IPS-11a (cell line): ENCODE results near the gene HSPD1.
"Not testable (repeated sequence)": the region's sequence is repeated elsewhere in the genome, so short reads cannot be mapped to it uniquely, and the experiment has no call there.

Experiments
- H3K4me3 ChIP-seq: one replicate; pipeline ENCODE4 v1.5.1; 2013; ENCODE audit warnings: low read depth, low read length, control low read depth

HSPD1 gene

DNA sequence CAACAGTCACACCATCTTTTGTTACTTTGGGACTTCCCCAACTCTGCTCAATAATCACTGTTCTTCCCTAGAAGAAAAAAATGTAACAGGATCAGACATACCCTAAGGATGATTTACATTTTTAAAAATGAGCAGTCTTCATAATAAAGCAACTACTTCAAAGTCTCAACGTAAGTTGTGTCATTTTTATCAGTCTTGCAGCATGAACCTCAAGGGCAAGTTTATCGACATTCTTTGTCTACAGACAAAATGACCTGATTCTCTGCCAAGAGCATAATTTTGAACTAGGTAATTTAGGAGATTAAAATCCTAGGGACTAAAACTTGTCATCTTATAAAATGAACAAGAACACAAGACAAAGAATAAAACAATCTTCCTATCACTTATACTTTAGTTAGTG lies 2.3 kb downstream of the HSPD1 start:
- peak overlapping the region; percentile 95 for H3K4me3 ChIP-seq

DNA sequence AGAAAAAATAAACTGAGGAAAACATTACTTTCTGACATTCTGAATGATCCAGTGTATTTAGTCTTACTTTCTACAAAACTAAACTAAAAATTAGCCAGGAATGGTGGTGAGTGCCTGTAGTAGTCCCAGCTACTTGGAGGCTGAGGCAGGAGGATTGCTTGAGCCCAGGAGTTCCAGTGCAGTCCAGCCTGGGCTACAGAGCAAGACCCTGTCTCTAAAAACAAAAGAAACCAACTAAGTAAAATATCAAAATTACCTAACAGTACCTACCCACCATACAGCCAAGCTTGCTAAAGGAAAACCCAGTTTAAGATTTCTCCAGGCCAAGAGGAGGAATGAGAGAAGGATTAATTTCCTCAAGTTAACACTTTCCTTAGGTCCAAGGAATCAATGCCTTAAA lies 2.9 kb downstream of the HSPD1 start:
- no peak overlapping the region for H3K4me3 ChIP-seq

DNA sequence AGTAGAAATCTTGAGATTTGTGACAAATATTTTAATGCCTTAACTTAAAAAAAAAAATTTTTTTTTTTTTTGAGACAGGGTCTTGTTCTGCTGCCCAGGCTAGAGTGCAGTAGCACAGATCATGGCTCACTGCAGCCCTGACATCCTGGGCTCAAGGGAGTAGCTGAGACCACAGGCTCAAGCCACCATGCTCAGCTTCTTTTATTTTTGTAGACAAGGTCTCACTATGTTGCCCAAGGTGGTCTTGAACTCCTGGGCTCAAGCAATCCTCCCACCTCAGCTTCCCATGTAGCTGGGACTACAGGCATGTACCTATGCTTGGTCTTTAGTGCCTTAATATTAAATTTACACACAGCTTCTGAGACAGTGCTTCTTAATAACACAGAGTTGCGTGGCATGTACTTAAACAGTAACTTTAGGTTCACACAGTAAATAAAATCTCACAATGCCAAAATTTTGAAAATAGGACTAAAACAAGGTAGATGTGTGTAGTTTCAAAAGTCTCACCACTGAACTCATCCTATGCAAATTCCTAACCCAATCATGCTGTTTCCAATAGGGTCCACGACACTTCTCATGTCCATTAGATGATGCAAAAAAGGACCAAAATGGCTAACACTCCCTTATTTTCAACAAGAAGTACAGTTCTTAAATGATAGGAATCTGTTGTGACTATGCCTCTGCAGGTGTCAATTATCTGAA lies 4.1 kb downstream of the HSPD1 start:
- H3K4me3 ChIP-seq, result no peak overlapping the region

DNA sequence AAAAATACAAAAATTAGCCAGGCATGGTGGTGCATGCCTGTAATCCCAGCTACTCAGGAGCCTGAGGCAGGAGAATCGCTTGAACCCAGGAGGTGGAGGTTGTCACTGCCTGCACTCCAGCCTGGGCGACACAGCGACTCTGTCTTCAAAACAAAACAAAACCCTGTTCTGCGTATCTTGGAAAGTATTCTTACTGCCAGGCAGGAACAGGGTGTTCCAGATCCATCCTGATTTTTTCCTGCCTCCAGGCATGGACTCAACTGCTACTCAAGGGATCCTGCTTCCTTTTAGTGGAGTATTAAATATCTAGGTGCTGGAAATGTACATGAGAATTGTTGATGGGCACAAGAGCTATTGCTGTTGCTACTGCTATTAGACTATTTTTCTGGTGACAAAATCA lies 12.3 kb downstream of the HSPD1 start:
- no peak overlapping the region for H3K4me3 ChIP-seq

DNA sequence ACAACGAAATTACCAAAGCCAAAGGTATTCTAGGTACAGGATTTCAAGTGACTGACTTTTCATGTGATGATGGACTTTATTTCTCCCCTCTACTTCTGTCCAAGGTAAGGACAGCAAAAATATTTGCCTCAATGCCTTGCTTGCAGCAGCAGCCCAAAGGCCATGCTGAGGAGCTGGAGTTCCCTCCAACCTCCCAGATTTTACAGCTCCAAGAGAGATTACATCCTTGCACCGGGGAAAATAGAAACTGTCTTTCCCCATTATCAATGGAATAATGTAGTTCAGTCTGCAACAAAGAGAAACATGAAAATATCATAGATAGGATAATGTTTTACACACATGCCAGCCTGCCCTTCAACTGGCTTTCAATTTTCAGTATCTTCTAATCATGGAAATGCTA lies 13.5 kb downstream of the HSPD1 start:
- no peak overlapping the region for H3K4me3 ChIP-seq

GRCh38 chr2:197484248-197484647 lies 15.4 kb downstream of the HSPD1 start:
- not testable (repeated sequence) for H3K4me3 ChIP-seq

DNA sequence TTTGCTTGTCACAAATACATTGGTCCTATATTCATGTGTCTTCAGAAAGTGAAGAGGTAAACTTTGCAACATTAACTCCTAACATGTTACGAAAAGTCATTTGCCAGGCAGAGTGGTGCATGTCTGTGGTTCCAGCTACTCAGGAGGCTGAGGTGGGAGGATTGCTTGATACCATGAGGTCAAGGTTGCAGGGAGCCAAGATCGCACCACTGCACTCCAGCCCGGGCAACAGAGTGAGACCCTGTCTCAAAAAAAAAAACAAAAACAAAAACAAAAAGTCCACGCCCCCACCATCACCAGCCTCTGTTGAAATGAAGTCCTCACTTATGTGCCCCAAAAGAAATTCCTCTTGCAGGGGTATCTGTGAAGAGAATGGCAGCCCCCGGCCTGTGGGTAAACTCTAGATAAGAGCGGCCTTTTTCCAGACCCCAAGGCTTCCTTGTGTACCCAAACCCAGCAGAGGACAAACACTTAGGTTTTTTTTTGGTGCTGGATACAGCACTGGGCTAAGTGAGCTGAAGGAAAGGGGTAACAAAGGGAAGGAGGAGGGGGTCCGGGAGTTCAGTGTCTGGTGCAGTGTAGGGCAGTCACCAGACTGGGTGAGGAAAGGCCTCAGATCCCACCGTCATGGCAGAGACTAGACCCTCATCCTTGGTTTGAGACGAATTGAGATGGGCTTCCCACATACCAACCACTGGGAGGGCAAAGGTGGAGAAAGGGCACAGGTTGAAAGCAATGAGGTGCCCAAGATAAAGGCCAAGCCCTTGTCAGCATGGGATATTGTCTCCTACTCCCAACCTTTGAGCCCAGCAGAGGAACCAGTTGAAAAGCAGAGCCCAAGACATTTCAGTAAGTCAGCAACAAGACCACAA lies 19.2 kb downstream of the HSPD1 start:
- no peak overlapping the region for H3K4me3 ChIP-seq

GRCh38 chr2:197477797-197478196 lies 21.8 kb downstream of the HSPD1 start:
- no peak overlapping the region for H3K4me3 ChIP-seq

- no peak overlapping the region for H3K4me3 ChIP-seq
Observed at GRCh38 chr2:197472166-197472565, 27.5 kb downstream of the HSPD1 start.

- no peak overlapping the region for H3K4me3 ChIP-seq
Observed at GRCh38 chr2:197464175-197464574, 35.5 kb downstream of the HSPD1 start.

GRCh38 chr2:197461057-197461456 lies 38.6 kb downstream of the HSPD1 start:
- no peak overlapping the region for H3K4me3 ChIP-seq

DNA sequence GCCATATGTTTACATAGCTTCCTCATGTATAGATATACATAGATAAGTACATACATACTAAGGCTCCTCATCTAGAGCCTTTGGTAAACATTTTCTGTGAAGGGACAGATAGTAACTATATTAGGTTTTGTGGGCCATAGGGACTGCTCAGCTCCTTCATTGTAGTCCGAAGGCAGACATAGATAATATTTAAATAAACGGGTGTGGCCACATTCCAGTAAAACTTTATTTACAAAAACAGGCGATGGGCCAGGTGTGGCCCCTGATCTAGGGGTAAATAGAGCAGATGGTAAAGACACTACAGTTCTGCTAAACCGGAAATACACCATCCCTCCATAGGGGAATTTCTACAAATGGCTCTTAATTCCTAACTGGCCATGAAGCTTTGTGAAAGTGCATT lies 39.0 kb downstream of the HSPD1 start:
- no peak overlapping the region for H3K4me3 ChIP-seq

GRCh38 chr2:197455428-197455827 lies 44.2 kb downstream of the HSPD1 start:
- no peak overlapping the region for H3K4me3 ChIP-seq

- H3K4me3 ChIP-seq, result peak overlapping the region; percentile 97
Observed at GRCh38 chr2:197454923-197455322, 44.7 kb downstream of the HSPD1 start.

DNA sequence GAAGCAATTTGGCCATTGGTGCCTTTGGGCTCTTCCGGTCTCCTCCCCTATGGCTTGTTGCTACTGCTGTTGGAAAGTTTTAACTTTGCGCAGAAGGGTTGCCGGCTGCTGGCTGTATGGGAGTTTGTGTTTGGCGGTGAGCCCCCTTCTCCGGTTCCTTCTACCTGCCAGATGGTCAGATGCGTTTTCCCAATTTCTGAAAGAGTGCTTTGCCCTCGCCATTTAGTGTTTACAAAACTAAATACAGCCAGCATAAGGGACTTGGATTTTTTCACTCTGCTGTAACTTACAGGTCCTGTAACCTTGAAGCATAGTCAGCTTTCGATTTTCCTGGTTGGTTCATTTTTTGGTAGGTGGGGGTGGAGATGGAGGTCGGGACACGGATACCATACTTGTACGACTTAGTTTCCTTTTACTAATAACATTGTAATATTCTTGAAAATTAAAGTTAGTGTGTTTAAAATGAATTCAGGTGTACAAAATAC lies 45.7 kb downstream of the HSPD1 start:
- H3K4me3 ChIP-seq, result peak overlapping the region; percentile 97

- peak within 1 kb of the TSS; percentile 97 for H3K4me3 ChIP-seq
Observed at GRCh38 chr2:197453123-197453913, 46.3 kb downstream of the HSPD1 start, which contains the start of gene COQ10B. COQ10B (plus strand) TSS chr2:197453552; CDS start chr2:197453561, 9 bp downstream.

DNA sequence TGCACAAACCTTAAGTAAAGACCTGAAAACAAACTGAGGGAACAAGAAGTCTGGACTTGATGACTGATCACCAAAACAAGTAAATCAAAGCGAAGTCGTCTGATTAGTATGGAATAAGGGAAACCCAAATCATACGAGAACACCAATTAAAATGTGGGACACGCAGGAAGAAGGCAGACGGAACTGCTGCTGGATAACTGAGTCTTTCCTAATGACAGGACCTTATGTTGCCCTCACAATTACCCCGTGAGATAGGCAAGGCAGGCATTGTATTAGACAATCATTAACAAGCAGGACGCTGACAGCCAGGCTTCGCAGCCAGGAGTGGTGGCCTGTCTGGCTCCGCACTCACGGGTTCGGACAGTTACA lies 46.9 kb downstream of the HSPD1 start:
- H3K4me3 ChIP-seq, result peak overlapping the region; percentile 66

DNA sequence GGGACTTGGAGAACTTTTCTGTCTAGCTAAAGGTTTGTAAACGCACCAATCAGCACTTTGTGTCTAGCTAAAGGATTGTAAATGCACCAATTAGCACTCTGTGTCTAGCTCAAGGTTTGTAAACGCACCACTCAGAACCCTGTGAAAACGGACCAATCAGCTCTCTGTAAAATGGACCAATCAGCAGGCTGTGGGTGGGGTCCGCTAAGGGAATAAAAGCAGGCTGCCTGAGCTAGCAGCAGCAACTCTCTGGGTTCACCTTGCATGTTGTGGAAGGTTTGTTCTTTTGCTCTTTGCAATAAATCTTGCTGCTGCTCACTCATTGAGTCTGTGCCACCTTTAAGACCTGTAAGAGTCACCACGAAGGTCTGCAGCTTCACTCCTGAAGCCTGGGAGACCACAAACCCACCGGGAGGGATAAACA lies 48.7 kb downstream of the HSPD1 start:
- H3K4me3 ChIP-seq, result not testable (repeated sequence)

GRCh38 chr2:197450465-197450864 lies 49.2 kb downstream of the HSPD1 start:
- H3K4me3 ChIP-seq, result no peak overlapping the region

DNA sequence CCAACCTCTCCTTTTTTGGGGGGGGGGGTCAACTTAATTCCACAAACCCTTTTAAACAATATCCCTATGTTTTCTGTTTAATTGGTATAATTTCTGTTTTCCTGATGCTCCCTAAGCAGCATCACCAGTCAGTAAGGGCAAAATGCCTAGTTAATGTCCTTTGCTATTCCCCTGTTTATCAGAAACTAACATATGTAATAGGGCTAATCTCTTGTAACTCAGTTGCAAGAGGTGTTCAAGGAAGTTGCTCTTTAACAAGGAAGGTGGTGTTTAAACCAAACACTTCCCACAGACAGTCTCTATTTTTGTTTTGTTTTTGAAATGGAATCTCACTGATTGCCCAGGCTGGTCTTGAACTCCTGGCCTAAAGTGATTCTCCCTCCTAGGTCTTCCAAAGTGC lies 52.8 kb downstream of the HSPD1 start:
- H3K4me3 ChIP-seq, result no peak overlapping the region

DNA sequence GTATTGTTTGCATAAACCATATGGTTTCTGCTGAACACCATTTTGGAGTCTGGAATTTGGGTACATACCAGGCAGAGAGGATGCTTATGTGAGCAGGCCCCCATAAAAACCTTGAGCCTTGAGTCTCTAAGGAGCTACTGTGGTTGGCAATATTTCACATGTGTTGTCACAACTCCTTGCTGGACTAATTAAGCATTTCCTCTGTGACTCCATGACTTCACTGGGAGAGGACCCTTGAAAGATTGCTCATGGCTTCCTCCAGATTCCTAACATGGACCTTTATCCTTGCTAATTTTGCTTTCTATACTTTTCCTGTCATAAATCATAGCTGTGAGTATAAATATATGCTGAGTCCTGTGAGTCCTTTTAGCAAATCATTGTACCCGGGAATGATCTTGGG lies 53.9 kb downstream of the HSPD1 start:
- H3K4me3 ChIP-seq, result no peak overlapping the region
